ENCODE results near the gene TMEM81. TPM values are rescaled to one million over a fixed set of nuclear protein-coding genes. Genes with fewer than 3 reads are reported as not detected.

The TMEM81 gene
- total and polyA plus RNA-seq, 10 of the 15 experiments (the other 5 are each of a cell fraction or from before 2014, with no cell fraction given) = 0.62 to 2.2 (median 1.1) TPM

- intact Hi-C loops (cut with micrococcal nuclease; ENCODE audit: unreplicated experiment) = no loop called here
- ATAC-seq (no peak), FAIRE-seq (no peak), DNase-seq (ENCODE audit: low read depth, low spot score) (no peak)
- no peak overlapping the region for H2AFZ ChIP-seq (ENCODE audit: control insufficient read depth, low read depth, low read length)
- BruUV-seq (replicated peaks) = no TSS peak
- no peak overlapping the region for H3K4me2 ChIP-seq (ENCODE audit: control insufficient read depth, insufficient read depth)
- in situ Hi-C loops (cut with MboI) = no loop called here
- ChIA-PET POLR2A (no interaction called here), RAD21 (ENCODE audit: unreplicated experiment) (no interaction called here), SMC1A (ENCODE audit: uncharacterized antibody, unreplicated experiment) (no interaction called here), CTCF (interaction anchor here (2.9 kb wide), 1 partner anchor 24 kb away, joined by 14 read pairs; no protein-coding TSS in a partner anchor)
- H3K27me3 ChIP-seq (replicated peaks in 1 of 2; ENCODE audit: control insufficient read depth in 2 of 2, insufficient read depth in 2 of 2, low read length in 1 of 2) = peaks cover 0 to 5% of the 10 kb centered on the region in 2 experiments; a peak in 3 of 4 replicates
- 20% methylated on average over 9 of the region's 9 CpGs for WGBS (ENCODE audit: insufficient coverage, insufficient replicate concordance, low lambda C conversion rate, missing lambda C conversion rate)
- H4K20me1 ChIP-seq (ENCODE audit: control insufficient read depth, insufficient read depth) = no peaks in the 10 kb centered on the region
- H3K36me3 ChIP-seq (ENCODE audit: control insufficient read depth in 2 of 2, insufficient read depth in 2 of 2, low read length in 1 of 2) = no peaks in the 10 kb centered on the region
- H3K4me3 ChIP-seq = no peak overlapping the region
- no peak overlapping the region for H3K27ac ChIP-seq (ENCODE audit: control insufficient read depth, insufficient read depth)
- no peaks in the 10 kb centered on the region for H3K9me3 ChIP-seq (replicated peaks; ENCODE audit: control insufficient read depth, insufficient read depth, low read length)
- H3K9ac ChIP-seq (ENCODE audit: control insufficient read depth, insufficient read depth, low read length) = no peak overlapping the region
- TF ChIP-seq SMC3 (IDR thresholded peaks at IDR 0.05; ENCODE audit: borderline replicate concordance, low read length) (no peak), ESRRA (IDR thresholded peaks at IDR 0.05; ENCODE audit: low read length) (no peak)
- no peaks in the 10 kb centered on the region for H3K4me1 ChIP-seq (ENCODE audit: control insufficient read depth, insufficient read depth, low read length)
- H3K79me2 ChIP-seq (ENCODE audit: control insufficient read depth, insufficient read depth, low read length) = no peaks in the 10 kb centered on the region
Observed at GRCh38 chr1:205037539-205037938, 46.7 kb downstream of the TMEM81 start.

Other genes with a start within 250 kb of the TMEM81 start
- 0.05 TPM in 1 of 2 replicates, not detected in the other for gene NFASC, start 213.6 kb downstream of the TMEM81 start, total RNA-seq (2014; rRNA removed)
- 0.31 TPM in 1 of 2 replicates, not detected in the other for gene NFASC, start 213.6 kb downstream of the TMEM81 start, total RNA-seq (2014; rRNA removed; fragmentation: Illumina TruSeq; extraction: Trizol)
- gene NFASC, start 213.6 kb downstream of the TMEM81 start, total RNA-seq (2021) = 0.16 and 0.23 TPM in 2 replicates
- gene NFASC, start 213.6 kb downstream of the TMEM81 start, polyA plus RNA-seq (2011; rRNA removed) = 0.04 TPM in 1 of 2 replicates, not detected in the other
- gene NFASC, start 213.6 kb downstream of the TMEM81 start, polyA plus RNA-seq (2014; fragmentation: Illumina TruSeq; extraction: Trizol) = 0.04 and 0.06 TPM in 2 replicates
- gene NFASC, start 213.6 kb downstream of the TMEM81 start, polyA plus RNA-seq (2014; fragmentation: Nextera tagmentation; extraction: Ambion mirVana) = not detected
- 0.01 and 0.19 TPM in 2 replicates for gene NFASC, start 213.6 kb downstream of the TMEM81 start, polyA plus RNA-seq (2014; rRNA removed)
- gene NFASC, start 213.6 kb downstream of the TMEM81 start, polyA plus RNA-seq (2016; fragmentation: Nextera tagmentation; extraction: Ambion mirVana) = under 1 TPM in 1 of 2 experiments, not detected in 1; 0.05 TPM
- gene CNTN2, start 41.2 kb downstream of the TMEM81 start, total RNA-seq (2014; rRNA removed) = not detected in 2 replicates
- gene CNTN2, start 41.2 kb downstream of the TMEM81 start, total RNA-seq (2014; rRNA removed; fragmentation: Illumina TruSeq; extraction: Trizol) = not detected in 2 replicates
- gene CNTN2, start 41.2 kb downstream of the TMEM81 start, total RNA-seq (2021) = not detected in 2 replicates
- 0.03 TPM in 1 of 2 replicates, not detected in the other for gene CNTN2, start 41.2 kb downstream of the TMEM81 start, polyA plus RNA-seq (2011; rRNA removed)
- not detected in 2 replicates for gene CNTN2, start 41.2 kb downstream of the TMEM81 start, polyA plus RNA-seq (2014; fragmentation: Illumina TruSeq; extraction: Trizol)
- not detected for gene CNTN2, start 41.2 kb downstream of the TMEM81 start, polyA plus RNA-seq (2014; fragmentation: Nextera tagmentation; extraction: Ambion mirVana)
- gene CNTN2, start 41.2 kb downstream of the TMEM81 start, polyA plus RNA-seq (2014; rRNA removed) = not detected in 2 replicates
- not detected for gene CNTN2, start 41.2 kb downstream of the TMEM81 start, polyA plus RNA-seq (2016; fragmentation: Nextera tagmentation; extraction: Ambion mirVana)
- gene RBBP5, start 37.5 kb upstream of the TMEM81 start, total RNA-seq (2014; rRNA removed) = 14.0 and 17.5 TPM in 2 replicates
- gene RBBP5, start 37.5 kb upstream of the TMEM81 start, total RNA-seq (2014; rRNA removed; fragmentation: Illumina TruSeq; extraction: Trizol) = 17.6 and 19.3 TPM in 2 replicates
- gene RBBP5, start 37.5 kb upstream of the TMEM81 start, total RNA-seq (2021) = 14.7 and 15.2 TPM in 2 replicates
- gene RBBP5, start 37.5 kb upstream of the TMEM81 start, polyA plus RNA-seq (2011; rRNA removed) = 14.9 and 18.4 TPM in 2 replicates
- gene RBBP5, start 37.5 kb upstream of the TMEM81 start, polyA plus RNA-seq (2014; fragmentation: Illumina TruSeq; extraction: Trizol) = 17.0 and 22.0 TPM in 2 replicates
- 10 to 100 TPM; 10.0 to 11.5 TPM for gene RBBP5, start 37.5 kb upstream of the TMEM81 start, polyA plus RNA-seq (2014; fragmentation: Nextera tagmentation; extraction: Ambion mirVana)
- 11.2 and 11.8 TPM in 2 replicates for gene RBBP5, start 37.5 kb upstream of the TMEM81 start, polyA plus RNA-seq (2014; rRNA removed)
- 10 to 100 TPM; 20.5 to 20.6 TPM for gene RBBP5, start 37.5 kb upstream of the TMEM81 start, polyA plus RNA-seq (2016; fragmentation: Nextera tagmentation; extraction: Ambion mirVana)
- gene DSTYK, start 127.2 kb upstream of the TMEM81 start, total RNA-seq (2014; rRNA removed) = 4.6 and 5.2 TPM in 2 replicates
- gene DSTYK, start 127.2 kb upstream of the TMEM81 start, total RNA-seq (2014; rRNA removed; fragmentation: Illumina TruSeq; extraction: Trizol) = 4.1 and 4.2 TPM in 2 replicates
- 4.7 and 5.5 TPM in 2 replicates for gene DSTYK, start 127.2 kb upstream of the TMEM81 start, total RNA-seq (2021)
- 3.2 and 3.4 TPM in 2 replicates for gene DSTYK, start 127.2 kb upstream of the TMEM81 start, polyA plus RNA-seq (2011; rRNA removed)
- 4.5 and 5.4 TPM in 2 replicates for gene DSTYK, start 127.2 kb upstream of the TMEM81 start, polyA plus RNA-seq (2014; fragmentation: Illumina TruSeq; extraction: Trizol)
- gene DSTYK, start 127.2 kb upstream of the TMEM81 start, polyA plus RNA-seq (2014; fragmentation: Nextera tagmentation; extraction: Ambion mirVana) = 1 to 10 TPM; 2.7 to 3.4 TPM
- 3.8 and 4.0 TPM in 2 replicates for gene DSTYK, start 127.2 kb upstream of the TMEM81 start, polyA plus RNA-seq (2014; rRNA removed)
- 1 to 10 TPM; 2.7 to 3.4 TPM for gene DSTYK, start 127.2 kb upstream of the TMEM81 start, polyA plus RNA-seq (2016; fragmentation: Nextera tagmentation; extraction: Ambion mirVana)
- gene TMCC2, start 143.5 kb upstream of the TMEM81 start, total RNA-seq (2014; rRNA removed) = 1.1 and 1.2 TPM in 2 replicates
- 0.76 and 1.2 TPM in 2 replicates for gene TMCC2, start 143.5 kb upstream of the TMEM81 start, total RNA-seq (2014; rRNA removed; fragmentation: Illumina TruSeq; extraction: Trizol)
- 2.3 and 2.4 TPM in 2 replicates for gene TMCC2, start 143.5 kb upstream of the TMEM81 start, total RNA-seq (2021)
- 0.76 and 1.6 TPM in 2 replicates for gene TMCC2, start 143.5 kb upstream of the TMEM81 start, polyA plus RNA-seq (2011; rRNA removed)
- gene TMCC2, start 143.5 kb upstream of the TMEM81 start, polyA plus RNA-seq (2014; fragmentation: Illumina TruSeq; extraction: Trizol) = 0.10 and 0.76 TPM in 2 replicates
- gene TMCC2, start 143.5 kb upstream of the TMEM81 start, polyA plus RNA-seq (2014; fragmentation: Nextera tagmentation; extraction: Ambion mirVana) = under 1 TPM; 0.06 to 0.18 TPM
- 1.7 and 2.1 TPM in 2 replicates for gene TMCC2, start 143.5 kb upstream of the TMEM81 start, polyA plus RNA-seq (2014; rRNA removed)
- under 1 TPM; 0.42 to 0.47 TPM for gene TMCC2, start 143.5 kb upstream of the TMEM81 start, polyA plus RNA-seq (2016; fragmentation: Nextera tagmentation; extraction: Ambion mirVana)
- gene NUAK2, start 237.3 kb upstream of the TMEM81 start, total RNA-seq (2014; rRNA removed) = 1.6 and 2.0 TPM in 2 replicates
- 0.83 and 1.2 TPM in 2 replicates for gene NUAK2, start 237.3 kb upstream of the TMEM81 start, total RNA-seq (2014; rRNA removed; fragmentation: Illumina TruSeq; extraction: Trizol)
- 3.0 TPM in 2 replicates for gene NUAK2, start 237.3 kb upstream of the TMEM81 start, total RNA-seq (2021)
- 1.4 and 2.0 TPM in 2 replicates for gene NUAK2, start 237.3 kb upstream of the TMEM81 start, polyA plus RNA-seq (2011; rRNA removed)
- 0.81 and 1.2 TPM in 2 replicates for gene NUAK2, start 237.3 kb upstream of the TMEM81 start, polyA plus RNA-seq (2014; fragmentation: Illumina TruSeq; extraction: Trizol)
- under 1 TPM; 0.27 to 0.31 TPM for gene NUAK2, start 237.3 kb upstream of the TMEM81 start, polyA plus RNA-seq (2014; fragmentation: Nextera tagmentation; extraction: Ambion mirVana)
- gene NUAK2, start 237.3 kb upstream of the TMEM81 start, polyA plus RNA-seq (2014; rRNA removed) = 1.1 and 1.4 TPM in 2 replicates
- gene NUAK2, start 237.3 kb upstream of the TMEM81 start, polyA plus RNA-seq (2016; fragmentation: Nextera tagmentation; extraction: Ambion mirVana) = 1 to 10 TPM in 1 of 2 experiments, under 1 TPM in 1; 0.87 to 1.3 TPM

All from GM12878 (cell line).